Heart left ventricle (tissue), 16 donors: ENCODE data around the gene MFNG. TPM values are rescaled to one million over a fixed set of nuclear protein-coding genes. Genes with fewer than 3 reads are reported as not detected.
A peak's percentile ranks its signal among the peaks of the same experiment; 100 is the strongest.

Experiments
- ATAC-seq, 4 donors: fragments of 200-7000 bp; cut with Tn5 transposase; one replicate each; pipeline ENCODE4 v1.9.1; 2020 to 2022; ENCODE audit warnings: moderate library complexity in 4 of 4, mild to moderate bottlenecking in 3 of 4, moderate number of reproducible peaks in 1 of 4
- DNase-seq, 5 donors: peaks; one replicate each; pipeline ENCODE4 v3.0.0-alpha.2; 2020
- H3K27ac ChIP-seq, 12 donors: fragments of 200-600 bp; sonication (generic) in 4 of 12; one replicate each; pipeline versions ENCODE4 v1.5.0 to v1.8.0; 2016 to 2022; ENCODE audit warnings: mild to moderate bottlenecking in 2 of 12
- H3K27me3 ChIP-seq, 9 donors: fragments of 200-600 bp; sonication (generic) in 2 of 9; one replicate each; pipeline versions ENCODE4 v1.5.1 to v1.8.0; 2016 to 2022; ENCODE audit warnings: mild to moderate bottlenecking in 3 of 9
- H3K36me3 ChIP-seq, 9 donors: fragments of 200-600 bp; sonication (generic) in 2 of 9; one replicate each; pipeline versions ENCODE4 v1.5.0 to v1.8.0; 2018 to 2022; ENCODE audit warnings: mild to moderate bottlenecking in 2 of 9
- H3K4me1 ChIP-seq, 12 donors: fragments of 200-600 bp; sonication (generic) in 4 of 12; one replicate each; pipeline versions ENCODE4 v1.5.0 to v1.8.0; 2016 to 2022; ENCODE audit warnings: mild to moderate bottlenecking in 3 of 12
- H3K4me3 ChIP-seq, 12 donors: fragments of 200-600 bp; sonication (generic) in 4 of 12; one replicate each; pipeline versions ENCODE4 v1.5.0 to v1.8.0; 2017 to 2022; ENCODE audit warnings: mild to moderate bottlenecking in 9 of 12, moderate library complexity in 4 of 12
- H3K9me3 ChIP-seq, 12 donors: fragments of 200-600 bp; sonication (generic) in 4 of 12; one replicate each; pipeline versions ENCODE4 v1.5.0 to v1.8.0; 2016 to 2022; ENCODE audit warnings: mild to moderate bottlenecking in 1 of 12
- CTCF ChIP-seq, 12 donors: fragments of 200-600 bp; sonication (generic) in 4 of 12; IDR thresholded peaks; one replicate each; pipeline versions ENCODE4 v1.5.0 to v1.8.0; 2018 to 2022; ENCODE audit warnings: antibody characterized with exemption in 12 of 12, mild to moderate bottlenecking in 5 of 12
- POLR2A ChIP-seq, 2 donors: fragments of 450-650 bp; IDR thresholded peaks; one replicate each; pipeline ENCODE4 v1.6.1; 2017; ENCODE audit warnings: antibody characterized with exemption in 2 of 2, mild to moderate bottlenecking in 2 of 2, moderate library complexity in 2 of 2
- WGBS, 4 donors: extraction: QIAGEN DNeasy Blood & Tissue Kit in 2 of 4; methylation state at CpG; one replicate each; pipeline versions ENCODE4 v1.1.5 to v1.1.7; 2013 to 2018; 5-methylcytosine and 5-hydroxymethylcytosine counted together
- intact Hi-C, 10 donors: fragments of 100-400 bp; cut with DNase I; formaldehyde crosslinking; loops; one replicate each; pipeline versions ENCODE4 v1.11.1 to v1.14.2; 2022
- polyA plus RNA-seq, 2 donors: library from polyadenylated mRNA; stranded (reverse); fragments of 200-250 nt; gene quantifications; one replicate each; pipeline ENCODE4 v1.2.3, GENCODE V29; 2013
- total RNA-seq, 9 donors: library from RNA; depleted of rRNA in 2 of 9; stranded (reverse); fragments of >200 nt in 2 of 9; fragmentation: NEBNext Ultra II Directional in 3 of 9; extraction: Animal tissue kit (Norgen Biotek cat#: 25700) in 3 of 9; gene quantifications; one replicate each; pipeline versions ENCODE4 v1.1.0 to v1.2.4, GENCODE V29; 2016 to 2023
- donor health status: ischemic (EF 13 %, LVEDD 7.1; RV severe dilation, severe dysfunction).
- donor health status: healthy with polysubstance abuse.
- donor health status: DM: no; HTN: yes; CAD: no.
- donor health status: DM: no; HTN: no; CAD: no.
- donor health status: ischemic (EF 25% LVEDD 6.9; RV normal size, moderate dysfunction).
- donor health status: ischemic (EF 25% LVEDD 5.7; RV mildly dilated, moderate dysfunction).
- donor health status: healthy.
- donor health status: DM: yes; HTN: yes; CAD: no.
- donor health status: ischemic (EF 35%, LVEDD 5.7; RV mildly dilated, moderate dysfunction).
- donor health status: nonischemic (EF 11% LVEDD 7.7; RV severe dilation, severe dysfunction).
- donor health status: DM: yes; HTN: yes; CAD: no.
- donor health status: PGD.
- donor health status: ischemic (EF 29% LVEDD 5.4; RV normal size, mild dysfunction).
- donor health status: nonischemic (EF 23%, LVEDD 6.1; RV moderate dilation, normal function).

MFNG gene
- total and polyA plus RNA-seq, 11 donors: 5.8 to 25.6 (median 9.6) TPM

- Histone ChIP-seq H3K36me3 (peaks cover 0 to 8% (median 0%) of the 10 kb centered on the region in 9 donors), H3K27me3 (peaks cover 0 to 18% (median 0%) of the 10 kb centered on the region in 9 donors), H3K4me3 (no peak overlapping the region), H3K4me1 (peaks cover 0 to 40% (median 17%) of the 10 kb centered on the region in 12 donors), H3K9me3 (no peaks in the 10 kb centered on the region), H3K27ac (peak overlapping the region in 8 of 12 donors; percentile 5 to 97 (median 84))
- no peak for DNase-seq
- intact Hi-C loops: loop anchor here in 1 of 10 donors (5.0 kb wide), 1 partner anchor 50 kb away; no protein-coding TSS in a partner anchor
- 76 to 85% (median 81%) methylated on average over 10 of the region's 10 CpGs for WGBS, 4 donors
- TF ChIP-seq POLR2A (IDR thresholded peaks at IDR 0.05) (no peak), CTCF (IDR thresholded peaks at IDR 0.05) (no peak)
- no peak for ATAC-seq
These were observed 945 bp upstream of the MFNG start for GRCh38 chr22:37487129-37487528.

DNA sequence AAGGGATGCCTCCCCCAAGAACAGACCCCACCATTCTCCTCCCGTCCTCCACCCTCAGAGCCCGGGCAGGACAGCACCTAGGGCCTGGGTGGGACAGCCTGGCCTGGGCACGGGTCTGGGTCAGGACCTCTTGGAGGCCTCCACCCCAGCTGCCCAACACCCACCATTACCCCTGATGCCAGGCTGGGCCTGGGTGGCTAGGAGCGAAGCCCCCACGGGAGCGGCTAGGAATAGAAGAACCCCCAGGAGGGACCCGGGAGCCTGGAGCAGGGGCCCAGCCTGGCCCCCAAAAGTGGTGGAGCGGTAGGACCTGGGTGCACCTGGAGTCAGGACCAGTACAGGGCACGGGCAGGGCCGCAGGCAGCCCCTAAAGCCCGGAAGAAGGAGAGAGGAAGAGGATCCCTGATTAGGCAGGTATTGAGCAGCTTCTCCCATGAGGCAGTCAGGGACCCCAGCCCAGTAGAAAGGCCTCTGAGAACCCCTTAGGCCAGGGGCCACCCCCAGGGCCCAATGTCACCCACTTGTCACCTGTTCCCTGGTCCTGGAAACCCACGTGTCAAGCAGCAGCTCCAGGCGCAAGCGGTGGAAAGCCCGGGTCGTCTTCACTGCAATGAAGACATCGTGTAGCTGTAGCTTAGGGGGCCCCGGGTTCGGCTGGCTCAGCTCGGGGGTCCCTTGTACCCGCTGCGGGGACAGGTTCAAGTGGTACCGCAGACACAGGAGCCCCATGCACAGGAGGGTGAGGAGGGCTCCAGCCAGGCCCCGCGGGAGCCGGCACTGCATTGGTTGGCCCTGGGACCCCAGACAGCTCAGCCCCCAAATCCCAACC is 575 bp downstream of the MFNG start:
- DNase-seq (no peak), ATAC-seq (peak in 2 of 4 donors; percentile 0 to 2)
- Histone ChIP-seq H3K9me3 (no peaks in the 10 kb centered on the region), H3K27me3 (peaks cover 0 to 18% (median 0%) of the 10 kb centered on the region in 9 donors), H3K4me3 (peak overlapping the region; percentile 7 to 77 (median 52)), H3K36me3 (peaks cover 0 to 3% (median 0%) of the 10 kb centered on the region in 9 donors), H3K27ac (peak overlapping the region; percentile 55 to 97 (median 84)), H3K4me1 (peaks cover 0 to 40% (median 17%) of the 10 kb centered on the region in 12 donors)
- TF ChIP-seq CTCF (IDR thresholded peaks at IDR 0.05): no peak
- TF ChIP-seq POLR2A (IDR thresholded peaks at IDR 0.05): no peak
- intact Hi-C loops: loop anchor here in 1 of 10 donors (5.0 kb wide), 1 partner anchor 48 kb away; no protein-coding TSS in a partner anchor
- WGBS, 4 donors: 51 to 66% (median 59%) methylated on average over 12 to 26 of the region's 26 CpGs

DNA sequence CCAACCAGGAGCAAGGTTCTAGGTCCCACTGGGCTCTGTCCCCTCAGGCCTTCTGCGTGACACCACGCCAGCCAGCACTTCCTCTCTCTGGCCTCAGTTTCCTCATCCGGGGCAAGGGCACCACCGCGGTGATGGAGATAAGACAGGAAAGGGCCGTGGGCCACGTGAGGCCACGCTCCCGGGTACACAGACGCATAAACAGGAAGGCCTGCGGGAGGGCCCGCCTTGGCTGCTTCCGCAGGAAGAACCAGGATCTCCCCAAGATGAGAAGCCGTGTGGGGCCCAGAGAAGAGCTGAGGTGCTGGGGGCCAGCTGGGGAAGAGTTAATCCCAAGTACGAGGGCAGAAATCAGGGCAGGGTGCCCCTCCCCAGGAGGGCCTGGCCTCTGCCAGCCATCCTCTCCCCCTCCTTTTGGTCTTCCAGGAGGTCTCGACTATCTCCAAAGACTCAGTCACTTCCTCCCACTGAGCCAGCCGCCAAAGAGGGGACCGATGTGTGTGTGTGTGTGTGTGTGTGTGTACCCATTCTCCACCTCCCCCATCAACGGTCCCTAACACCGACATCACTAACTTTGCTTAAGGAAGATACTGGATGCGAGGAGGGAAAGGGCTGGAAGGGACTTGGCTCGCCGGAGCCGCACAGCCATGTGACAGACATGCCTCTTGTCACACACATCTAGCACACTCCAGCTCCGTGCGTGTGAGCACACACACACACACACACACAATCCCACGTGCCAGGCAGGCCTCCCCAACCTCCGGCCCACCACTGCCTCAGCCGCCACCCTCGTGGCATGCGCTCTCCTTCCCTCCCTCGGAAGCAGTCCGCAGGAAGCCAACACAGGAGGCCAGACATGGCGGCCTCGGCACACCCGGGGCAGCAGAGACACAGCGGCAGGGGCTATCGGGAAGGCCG is 1.4 kb downstream of the MFNG start:
- peak; percentile 27 to 82 (median 54) for ATAC-seq

More for the DNA sequence above, 1.4 kb downstream of the MFNG start:
- Histone ChIP-seq H3K27ac (peak overlapping the region; percentile 55 to 97 (median 84)), H3K4me3 (peak overlapping the region in 11 of 12 donors; percentile 25 to 77 (median 52)), H3K9me3 (no peaks in the 10 kb centered on the region), H3K27me3 (peaks cover 0 to 14% (median 0%) of the 10 kb centered on the region in 9 donors), H3K36me3 (peaks cover 0 to 7% (median 0%) of the 10 kb centered on the region in 9 donors), H3K4me1 (peaks cover 0 to 40% (median 17%) of the 10 kb centered on the region in 12 donors)
- no peak for TF ChIP-seq CTCF (IDR thresholded peaks at IDR 0.05)
- TF ChIP-seq POLR2A (IDR thresholded peaks at IDR 0.05): peak in 1 of 2 donors; percentile 12
- intact Hi-C loops: loop anchor here in 2 of 10 donors (5.0 kb wide), 2 partner anchors 33 to 47 kb away; partner anchors contain the start of gene CARD10 (in 1 of the 2)
- peak; percentile 78 to 89 (median 83) for DNase-seq
- 54 to 61% (median 57%) methylated on average over 21 to 39 of the region's 39 CpGs for WGBS, 4 donors
